Loucy (cell line): ENCODE measurements around the gene USP15.

ENCODE experiments used
- H2AFZ ChIP-seq: fragments of 200-600 bp; sonication (generic); 2 replicates; pipeline ENCODE4 v1.6.0; 2016; ENCODE audit warnings: antibody characterized with exemption, mild to moderate bottlenecking, low read length, moderate library complexity
- H3F3A ChIP-seq: fragments of 200-600 bp; 2 replicates; pipeline ENCODE4 v1.6.0; 2016; ENCODE audit warnings: antibody characterized with exemption, low read depth, mild to moderate bottlenecking
- H3K27me3 ChIP-seq: fragments of 200-600 bp; sonication (generic); 2 replicates; pipeline ENCODE4 v1.6.1; 2014; ENCODE audit warnings: low read length, mild to moderate bottlenecking; ENCODE audit not compliant: insufficient read depth, poor library complexity, severe bottlenecking
- H3K36me3 ChIP-seq: fragments of 200-600 bp; sonication (generic); 2 replicates; pipeline ENCODE4 v1.6.1; 2016; ENCODE audit warnings: low read length; ENCODE audit not compliant: insufficient read depth
- H3K4me1 ChIP-seq: fragments of 200-600 bp; sonication (generic); 2 replicates; pipeline ENCODE4 v1.5.1; 2014; ENCODE audit warnings: low read length, mild to moderate bottlenecking; ENCODE audit not compliant: insufficient read depth, poor library complexity, severe bottlenecking
- H3K4me2 ChIP-seq: fragments of 200-600 bp; sonication (generic); 2 replicates; pipeline ENCODE4 v1.6.0; 2014; ENCODE audit warnings: antibody characterized with exemption, low read length, low read depth, mild to moderate bottlenecking; ENCODE audit not compliant: poor library complexity, severe bottlenecking
- H3K4me3 ChIP-seq: fragments of 200-600 bp; sonication (generic); 2 replicates; pipeline ENCODE4 v1.5.1; 2014; ENCODE audit warnings: low read length, mild to moderate bottlenecking, mixed read lengths; ENCODE audit not compliant: poor library complexity, severe bottlenecking
- H3K79me2 ChIP-seq: fragments of 200-600 bp; sonication (generic); 2 replicates; pipeline ENCODE4 v1.6.1; 2014; ENCODE audit warnings: low read length; ENCODE audit not compliant: insufficient read depth
- H3K9ac ChIP-seq: fragments of 200-600 bp; sonication (generic); 2 replicates; pipeline ENCODE4 v1.6.0; 2014; ENCODE audit warnings: mild to moderate bottlenecking, low read depth, low read length, moderate library complexity; ENCODE audit not compliant: poor library complexity, severe bottlenecking
- H3K9me2 ChIP-seq: fragments of 200-600 bp; sonication (generic); replicated peaks from 2 replicates; pipeline ENCODE4 v1.6.1; 2016; ENCODE audit warnings: low read depth, low read length, mixed read lengths
- H3K9me3 ChIP-seq: fragments of 200-600 bp; sonication (generic); 2 replicates; pipeline ENCODE4 v1.6.1; 2014; ENCODE audit warnings: mild to moderate bottlenecking, antibody characterized with exemption, low read length, low read depth; ENCODE audit not compliant: insufficient read depth
- H4K20me1 ChIP-seq: fragments of 200-600 bp; sonication (generic); 2 replicates; pipeline ENCODE4 v1.6.0; 2014; ENCODE audit warnings: antibody characterized with exemption, low read length, mild to moderate bottlenecking; ENCODE audit not compliant: insufficient read depth, poor library complexity, severe bottlenecking
- CTCF ChIP-seq: fragments of 200-600 bp; sonication (generic); conservative IDR thresholded peaks from 2 replicates; pipeline ENCODE4 v1.5.1; 2014; ENCODE audit warnings: mild to moderate bottlenecking, antibody characterized with exemption, low read length
- EZH2phosphoT487 ChIP-seq: fragments of 200-600 bp; IDR thresholded peaks from 2 replicates; pipeline ENCODE4 v1.6.1; 2018; ENCODE audit warnings: antibody characterized with exemption, mild to moderate bottlenecking, moderate library complexity, borderline replicate concordance

USP15 gene

GRCh38 chr12:62221107-62221506 lies 39.1 kb upstream of the USP15 start:
- Histone ChIP-seq H3K4me1 (no peaks in the 10 kb centered on the region), H3K4me2 (no peak overlapping the region), H3F3A (no peaks in the 10 kb centered on the region), H3K4me3 (no peak overlapping the region), H3K9me2 (no peaks in the 10 kb centered on the region), H3K27me3 (no peaks in the 10 kb centered on the region), H2AFZ (no peak overlapping the region), H3K79me2 (no peaks in the 10 kb centered on the region), H3K9me3 (no peaks in the 10 kb centered on the region), H4K20me1 (no peaks in the 10 kb centered on the region), H3K9ac (no peak overlapping the region), H3K36me3 (no peaks in the 10 kb centered on the region)
- no peak for TF ChIP-seq EZH2phosphoT487
- no peak for TF ChIP-seq CTCF

- no peaks in the 10 kb centered on the region for H3K27me3 ChIP-seq
- no peak overlapping the region for H3K9ac ChIP-seq
- no peaks in the 10 kb centered on the region for H4K20me1 ChIP-seq
- no peak overlapping the region for H3K4me2 ChIP-seq
- H3K4me1 ChIP-seq: no peaks in the 10 kb centered on the region
- TF ChIP-seq CTCF (no peak), EZH2phosphoT487 (no peak)
- H3F3A ChIP-seq: no peaks in the 10 kb centered on the region
- H3K79me2 ChIP-seq: no peaks in the 10 kb centered on the region
- H3K9me2 ChIP-seq: no peaks in the 10 kb centered on the region
- no peak overlapping the region for H2AFZ ChIP-seq
- H3K9me3 ChIP-seq: no peaks in the 10 kb centered on the region
- no peaks in the 10 kb centered on the region for H3K36me3 ChIP-seq
- no peak overlapping the region for H3K4me3 ChIP-seq
These were observed 35.6 kb upstream of the USP15 start for GRCh38 chr12:62224601-62225000.

- no peaks in the 10 kb centered on the region for H3K9me2 ChIP-seq
- H3F3A ChIP-seq: no peaks in the 10 kb centered on the region
- H3K27me3 ChIP-seq: no peaks in the 10 kb centered on the region
- no peak overlapping the region for H2AFZ ChIP-seq
- no peaks in the 10 kb centered on the region for H3K79me2 ChIP-seq
- H3K4me1 ChIP-seq: no peaks in the 10 kb centered on the region
- TF ChIP-seq CTCF: no peak
- TF ChIP-seq EZH2phosphoT487: no peak
- no peak overlapping the region for H3K9ac ChIP-seq
- no peaks in the 10 kb centered on the region for H4K20me1 ChIP-seq
- no peak overlapping the region for H3K4me3 ChIP-seq
- H3K36me3 ChIP-seq: no peaks in the 10 kb centered on the region
- H3K4me2 ChIP-seq: no peak overlapping the region
- H3K9me3 ChIP-seq: no peaks in the 10 kb centered on the region
These were observed 33.1 kb upstream of the USP15 start for GRCh38 chr12:62227091-62227490.
